ENCODE measurements around the gene RAMP3.
"Not testable (repeated sequence)": the region's sequence is repeated elsewhere in the genome, so short reads cannot be mapped to it uniquely, and the experiment has no call there.

Gene RAMP3

GRCh38 chr7:45163692-45164052, 6.1 kb downstream of the RAMP3 start:
- H3K36me3 ChIP-seq, result no peaks in the 10 kb centered on the region
- no peak overlapping the region for H3K4me3 ChIP-seq (ENCODE audit: low read depth, low read length)
- no peaks in the 10 kb centered on the region for H3K27me3 ChIP-seq (ENCODE audit: insufficient read depth, low read depth, severe bottlenecking)
- no peak for TF ChIP-seq CTCF (IDR thresholded peaks at IDR 0.05; ENCODE audit: low read depth, low read length)
- H3K27ac ChIP-seq, result no peak overlapping the region
- no peaks in the 10 kb centered on the region for H3K9me3 ChIP-seq (ENCODE audit: severe bottlenecking)
- DNase-seq, result no peak

GRCh38 chr7:45164271-45164670, 6.7 kb downstream of the RAMP3 start:
- not testable (repeated sequence) for H3K36me3 ChIP-seq; DNase-seq; H3K9me3 ChIP-seq (ENCODE audit: severe bottlenecking); H3K27me3 ChIP-seq (ENCODE audit: insufficient read depth, low read depth, severe bottlenecking); H3K27ac ChIP-seq; H3K4me3 ChIP-seq (ENCODE audit: low read depth, low read length)

GRCh38 chr7:45165857-45166256, 8.3 kb downstream of the RAMP3 start:
- H3K4me3 ChIP-seq (ENCODE audit: low read depth, low read length), result no peak overlapping the region
- no peak for DNase-seq
- TF ChIP-seq CTCF (IDR thresholded peaks at IDR 0.05; ENCODE audit: low read depth, low read length), result no peak
- no peak overlapping the region for H3K27ac ChIP-seq
- no peaks in the 10 kb centered on the region for H3K36me3 ChIP-seq
- H3K27me3 ChIP-seq (ENCODE audit: insufficient read depth, low read depth, severe bottlenecking), result no peaks in the 10 kb centered on the region
- H3K9me3 ChIP-seq (ENCODE audit: severe bottlenecking), result no peaks in the 10 kb centered on the region

GRCh38 chr7:45171946-45172345, 14.4 kb downstream of the RAMP3 start:
- Histone ChIP-seq H3K4me3 (ENCODE audit: low read depth, low read length) (no peak overlapping the region), H3K27me3 (ENCODE audit: insufficient read depth, low read depth, severe bottlenecking) (no peaks in the 10 kb centered on the region), H3K36me3 (no peaks in the 10 kb centered on the region), H3K9me3 (ENCODE audit: severe bottlenecking) (no peaks in the 10 kb centered on the region), H3K27ac (no peak overlapping the region)
- TF ChIP-seq CTCF (IDR thresholded peaks at IDR 0.05; ENCODE audit: low read depth, low read length), result no peak
- no peak for DNase-seq

GRCh38 chr7:45173596-45174327, 16.2 kb downstream of the RAMP3 start:
- Histone ChIP-seq H3K27ac (no peak overlapping the region), H3K36me3 (no peaks in the 10 kb centered on the region), H3K9me3 (ENCODE audit: severe bottlenecking) (no peaks in the 10 kb centered on the region), H3K4me3 (ENCODE audit: low read depth, low read length) (no peak overlapping the region), H3K27me3 (ENCODE audit: insufficient read depth, low read depth, severe bottlenecking) (no peaks in the 10 kb centered on the region)
- no peak for TF ChIP-seq CTCF (IDR thresholded peaks at IDR 0.05; ENCODE audit: low read depth, low read length)
- DNase-seq, result no peak

GRCh38 chr7:45174328-45174610, 16.7 kb downstream of the RAMP3 start:
- no peaks in the 10 kb centered on the region for H3K36me3 ChIP-seq
- H3K4me3 ChIP-seq (ENCODE audit: low read depth, low read length), result no peak overlapping the region
- H3K27ac ChIP-seq, result no peak overlapping the region
- H3K9me3 ChIP-seq (ENCODE audit: severe bottlenecking), result no peaks in the 10 kb centered on the region
- no peaks in the 10 kb centered on the region for H3K27me3 ChIP-seq (ENCODE audit: insufficient read depth, low read depth, severe bottlenecking)
- no peak for DNase-seq
- TF ChIP-seq CTCF (IDR thresholded peaks at IDR 0.05; ENCODE audit: low read depth, low read length), result no peak

Data from WERI-Rb-1 (cell line).